ENCODE data around the gene HAAO. TPM values are rescaled to one million over a fixed set of nuclear protein-coding genes. Genes with fewer than 3 reads are reported as not detected.

Gene HAAO
- total and polyA plus RNA-seq, 2 donors (not counting 3 experiments of a cell fraction or from before 2014, with no cell fraction given) = 0.82 to 1.1 TPM

DNA sequence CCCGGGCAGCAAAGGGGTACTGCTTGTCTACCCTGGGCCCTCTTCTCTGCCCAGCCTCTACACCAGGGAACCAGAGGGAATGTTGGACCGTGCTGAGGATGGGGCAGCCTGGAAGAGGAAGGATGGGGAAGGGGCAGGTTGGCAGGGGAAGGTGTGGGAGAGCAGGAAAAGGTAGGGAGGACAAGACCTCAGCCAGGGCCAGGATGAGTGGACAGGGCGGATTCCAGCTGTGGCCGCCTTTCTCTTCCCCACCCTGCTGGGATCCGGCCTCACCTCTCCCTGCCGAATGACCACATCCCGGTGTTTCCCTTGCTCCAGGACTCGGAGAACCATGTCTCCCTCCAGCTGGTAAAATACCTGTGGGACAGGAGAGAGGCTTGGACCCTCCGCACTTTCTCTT is 8.9 kb downstream of the HAAO start:
- dilution Hi-C loops (cut with MboI; ENCODE audit: extremely low pct_ligation_motif_present, low sequenced_read_pairs) = no loop called here
- H4K20me1 ChIP-seq (replicated peaks; ENCODE audit: control insufficient read depth, extremely low read depth, insufficient read depth, low read length) = no peaks in the 10 kb centered on the region
- H3K9me1 ChIP-seq (replicated peaks; ENCODE audit: control insufficient read depth, extremely low read depth, insufficient read depth, low read length) = no peaks in the 10 kb centered on the region
- intact Hi-C loops (cut with micrococcal nuclease) = no loop called here
- H3K9me3 ChIP-seq (replicated peaks; ENCODE audit: control insufficient read depth, insufficient read depth, low read length) = no peaks in the 10 kb centered on the region
- POLR2A ChIA-PET = no interaction called here
- no peak overlapping the region for H3K9ac ChIP-seq (replicated peaks; ENCODE audit: extremely low read depth, insufficient read depth, low read length)
- no peaks in the 10 kb centered on the region for H3K36me3 ChIP-seq (ENCODE audit: control insufficient read depth in 2 of 2, extremely low read depth in 1 of 2, insufficient read depth in 2 of 2, low read length in 2 of 2)
- no peaks in the 10 kb centered on the region for H3K4me1 ChIP-seq (ENCODE audit: control insufficient read depth, extremely low read depth, insufficient read depth, low read length)
- H3K4me2 ChIP-seq (ENCODE audit: insufficient read depth, low read length) = no peak overlapping the region
- no peak overlapping the region for H3K27ac ChIP-seq (ENCODE audit: insufficient read depth, low read depth, low read length)
- no TSS peak for BruUV-seq (replicated peaks)
- no peaks in the 10 kb centered on the region for H3K27me3 ChIP-seq (ENCODE audit: control insufficient read depth in 2 of 2, insufficient read depth in 2 of 2, low read length in 2 of 2)
- CTCF ChIA-PET = no interaction called here
- no peak overlapping the region for H2AFZ ChIP-seq (ENCODE audit: low read depth, low read length)
- H3K79me2 ChIP-seq (ENCODE audit: control insufficient read depth, insufficient read depth, low read length) = no peaks in the 10 kb centered on the region
- TF ChIP-seq MYC (IDR thresholded peaks at IDR 0.05; ENCODE audit: low read depth, low read length) (no peak), EZH2 (IDR thresholded peaks at IDR 0.05; ENCODE audit: borderline replicate concordance, low read depth, low read length, severe bottlenecking) (no peak), GATA2 (IDR thresholded peaks at IDR 0.05; ENCODE audit: insufficient read depth, insufficient read length, low read depth, low read length) (no peak), POLR2A (IDR thresholded peaks at IDR 0.05; ENCODE audit: low read depth, low read length) (no peak), POLR2AphosphoS5 (IDR thresholded peaks at IDR 0.05; ENCODE audit: insufficient read depth, low read depth, low read length) (no peak), JUN (IDR thresholded peaks at IDR 0.05; ENCODE audit: borderline replicate concordance, insufficient read depth, insufficient read length, low read depth) (no peak), MAX (IDR thresholded peaks at IDR 0.05; ENCODE audit: insufficient read depth, insufficient read length) (no peak)
- DNase-seq (ENCODE audit: low read depth, low spot score) (no peak), FAIRE-seq (no peak)
- H3K4me3 ChIP-seq (replicated peaks in 1 of 3; ENCODE audit: insufficient read depth in 1 of 3, low read depth in 1 of 3, low read length in 3 of 3) = no peak overlapping the region

- FAIRE-seq = no peak
- no peaks in the 10 kb centered on the region for H3K27me3 ChIP-seq (ENCODE audit: control insufficient read depth in 2 of 2, insufficient read depth in 2 of 2, low read length in 2 of 2)
- intact Hi-C loops (cut with micrococcal nuclease) = no loop called here
- no peaks in the 10 kb centered on the region for H3K9me1 ChIP-seq (replicated peaks; ENCODE audit: control insufficient read depth, extremely low read depth, insufficient read depth, low read length)
- dilution Hi-C loops (cut with MboI; ENCODE audit: extremely low pct_ligation_motif_present, low sequenced_read_pairs) = no loop called here
- H3K4me3 ChIP-seq (replicated peaks in 1 of 3; ENCODE audit: insufficient read depth in 1 of 3, low read depth in 1 of 3, low read length in 3 of 3) = no peak overlapping the region
- H3K9ac ChIP-seq (replicated peaks; ENCODE audit: extremely low read depth, insufficient read depth, low read length) = no peak overlapping the region
- no peak overlapping the region for H3K4me2 ChIP-seq (ENCODE audit: insufficient read depth, low read length)
- no peaks in the 10 kb centered on the region for H3K36me3 ChIP-seq (ENCODE audit: control insufficient read depth in 2 of 2, extremely low read depth in 1 of 2, insufficient read depth in 2 of 2, low read length in 2 of 2)
- ChIA-PET POLR2A (no interaction called here), CTCF (interaction anchor here (0.8 kb wide), 1 partner anchor 30 kb away, joined by 3 read pairs; no protein-coding TSS in a partner anchor)
- no peaks in the 10 kb centered on the region for H3K4me1 ChIP-seq (ENCODE audit: control insufficient read depth, extremely low read depth, insufficient read depth, low read length)
- no peak overlapping the region for H3K27ac ChIP-seq (ENCODE audit: insufficient read depth, low read depth, low read length)
- no peaks in the 10 kb centered on the region for H3K79me2 ChIP-seq (ENCODE audit: control insufficient read depth, insufficient read depth, low read length)
- BruUV-seq (replicated peaks) = no TSS peak
- no peak for TF ChIP-seq EZH2 (IDR thresholded peaks at IDR 0.05; ENCODE audit: borderline replicate concordance, low read depth, low read length, severe bottlenecking)
- H4K20me1 ChIP-seq (replicated peaks; ENCODE audit: control insufficient read depth, extremely low read depth, insufficient read depth, low read length) = no peaks in the 10 kb centered on the region
- no peak for DNase-seq (ENCODE audit: low read depth, low spot score)
- no peak overlapping the region for H2AFZ ChIP-seq (ENCODE audit: low read depth, low read length)
- no peaks in the 10 kb centered on the region for H3K9me3 ChIP-seq (replicated peaks; ENCODE audit: control insufficient read depth, insufficient read depth, low read length)
These were observed 11.2 kb downstream of the HAAO start for GRCh38 chr2:42781181-42781580.
